GM18873 (cell line): ENCODE measurements around the gene PLVAP.

Source experiments
- ATAC-seq: cut with Tn5 transposase; IDR thresholded peaks from one replicate; pipeline ENCODE4 v1.9.1; 2021; ENCODE audit warnings: mild to moderate bottlenecking, moderate library complexity, moderate number of reproducible peaks; ENCODE audit not compliant: unreplicated experiment, low FRiP score

Gene PLVAP, protein sequence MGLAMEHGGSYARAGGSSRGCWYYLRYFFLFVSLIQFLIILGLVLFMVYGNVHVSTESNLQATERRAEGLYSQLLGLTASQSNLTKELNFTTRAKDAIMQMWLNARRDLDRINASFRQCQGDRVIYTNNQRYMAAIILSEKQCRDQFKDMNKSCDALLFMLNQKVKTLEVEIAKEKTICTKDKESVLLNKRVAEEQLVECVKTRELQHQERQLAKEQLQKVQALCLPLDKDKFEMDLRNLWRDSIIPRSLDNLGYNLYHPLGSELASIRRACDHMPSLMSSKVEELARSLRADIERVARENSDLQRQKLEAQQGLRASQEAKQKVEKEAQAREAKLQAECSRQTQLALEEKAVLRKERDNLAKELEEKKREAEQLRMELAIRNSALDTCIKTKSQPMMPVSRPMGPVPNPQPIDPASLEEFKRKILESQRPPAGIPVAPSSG

DNA sequence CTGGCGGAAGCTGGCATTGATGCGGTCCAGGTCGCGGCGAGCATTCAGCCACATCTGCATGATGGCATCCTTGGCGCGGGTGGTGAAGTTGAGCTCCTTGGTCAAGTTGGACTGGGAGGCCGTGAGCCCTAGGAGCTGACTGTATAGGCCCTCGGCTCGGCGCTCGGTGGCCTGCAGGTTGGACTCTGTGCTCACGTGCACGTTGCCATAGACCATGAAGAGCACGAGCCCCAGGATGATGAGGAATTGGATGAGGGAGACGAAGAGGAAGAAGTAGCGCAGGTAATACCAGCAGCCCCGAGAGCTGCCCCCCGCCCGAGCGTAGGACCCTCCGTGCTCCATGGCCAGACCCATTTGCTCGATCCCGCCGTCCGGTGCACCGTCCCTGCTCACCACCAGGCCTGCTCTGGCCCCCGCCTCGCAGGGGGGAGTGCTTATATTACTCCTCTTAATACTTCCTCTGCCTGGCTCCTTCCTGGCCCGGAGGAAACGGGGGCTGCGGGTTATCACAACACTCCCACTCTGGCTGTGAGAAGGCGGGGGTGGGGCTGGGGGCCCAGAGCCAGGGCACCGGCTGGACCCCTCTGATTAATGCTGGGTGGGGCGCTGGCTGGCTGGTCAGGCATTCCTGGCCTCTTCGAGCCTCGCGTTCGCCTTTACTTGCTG lies at the start of gene PLVAP:
PLVAP (minus strand) TSS at position 408 of the 666 bp plus-strand sequence; CDS start at position 354, 54 bp downstream.
- no peak for ATAC-seq

DNA sequence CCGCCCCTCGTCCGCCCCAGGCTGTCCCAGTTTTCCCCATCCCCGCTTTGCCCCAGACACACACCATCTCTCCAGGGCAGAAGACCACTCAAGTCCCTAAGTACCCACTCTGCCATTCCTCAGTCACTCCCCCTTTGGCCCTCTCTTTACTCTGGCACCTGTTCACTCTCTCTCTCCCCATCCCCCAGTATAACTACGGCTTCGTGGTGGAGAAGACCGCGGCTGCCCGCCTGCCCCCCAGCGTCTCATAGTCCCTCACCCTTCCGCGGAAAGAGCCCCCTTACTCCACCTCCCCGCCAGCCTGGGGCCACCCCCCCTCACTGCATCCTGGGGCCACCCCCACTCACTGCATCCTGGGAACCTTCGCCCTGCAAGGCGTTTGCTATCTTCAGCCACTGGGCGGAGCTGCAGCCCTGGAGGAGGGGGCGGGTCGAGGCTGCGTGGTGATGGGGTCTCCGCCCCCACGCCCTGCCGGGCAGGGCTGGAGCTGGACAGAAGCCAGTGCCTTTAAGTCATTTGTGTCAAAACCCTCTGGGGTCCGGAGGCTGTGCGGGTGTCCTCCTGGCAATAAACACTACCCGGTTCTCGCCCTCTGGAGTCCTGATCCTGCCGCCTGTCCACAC lies 47.7 kb upstream of the PLVAP start:
- no peak for ATAC-seq

DNA sequence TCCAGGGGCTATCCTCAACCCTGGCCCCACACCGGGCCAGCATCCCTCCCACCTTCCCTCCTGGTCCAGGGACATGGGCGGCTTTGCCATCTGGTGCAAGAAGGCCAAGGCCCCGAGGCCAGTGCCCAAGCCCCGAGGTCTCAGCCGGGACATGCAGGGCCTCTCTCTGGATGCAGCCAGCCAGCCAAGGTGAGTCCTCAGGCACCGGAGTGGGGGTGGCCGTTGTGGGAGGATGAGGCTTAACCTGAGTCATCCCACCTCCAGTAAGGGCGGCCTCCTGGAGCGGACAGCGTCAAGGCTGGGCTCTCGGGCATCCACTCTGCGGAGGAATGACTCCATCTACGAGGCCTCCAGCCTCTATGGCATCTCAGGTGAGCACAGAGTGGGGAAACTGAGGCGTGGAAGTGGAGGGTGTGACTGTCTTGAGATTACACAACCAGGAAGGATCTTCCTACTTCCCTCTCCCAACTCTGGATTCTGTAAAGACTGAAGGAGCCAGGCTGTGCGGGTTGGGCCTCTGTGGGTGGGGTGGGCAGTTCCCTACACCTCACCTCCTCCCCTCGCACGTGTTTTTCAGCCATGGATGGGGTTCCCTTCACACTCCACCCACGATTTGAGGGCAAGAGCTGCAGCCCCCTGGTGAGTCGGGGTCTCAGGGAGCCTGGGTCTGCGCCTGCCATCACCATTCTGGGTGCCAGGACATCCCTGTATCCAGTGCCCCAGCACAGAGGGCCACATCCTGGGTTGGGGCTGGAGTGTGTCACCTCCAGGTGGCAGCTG lies 46.5 kb upstream of the PLVAP start:
- no peak for ATAC-seq

DNA sequence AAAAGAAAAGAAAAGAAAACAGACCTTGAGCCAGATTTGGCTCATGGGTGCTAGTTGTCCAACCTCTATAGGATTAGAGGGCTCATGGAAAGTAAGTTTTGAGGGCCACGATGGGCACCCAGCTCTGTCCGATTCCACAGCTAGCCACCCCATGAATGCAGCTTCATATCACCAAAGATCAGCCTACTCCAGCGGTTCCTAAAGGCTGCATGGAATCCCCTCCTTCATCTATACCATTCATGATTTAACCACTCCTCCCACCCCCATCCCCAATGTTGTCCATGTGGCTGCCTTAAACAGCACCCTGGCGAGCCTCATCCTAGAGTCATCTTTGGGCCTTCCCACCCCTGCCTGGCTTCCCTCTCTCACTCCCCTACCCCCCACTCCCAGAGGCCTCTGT lies 44.8 kb upstream of the PLVAP start:
- ATAC-seq, result no peak

DNA sequence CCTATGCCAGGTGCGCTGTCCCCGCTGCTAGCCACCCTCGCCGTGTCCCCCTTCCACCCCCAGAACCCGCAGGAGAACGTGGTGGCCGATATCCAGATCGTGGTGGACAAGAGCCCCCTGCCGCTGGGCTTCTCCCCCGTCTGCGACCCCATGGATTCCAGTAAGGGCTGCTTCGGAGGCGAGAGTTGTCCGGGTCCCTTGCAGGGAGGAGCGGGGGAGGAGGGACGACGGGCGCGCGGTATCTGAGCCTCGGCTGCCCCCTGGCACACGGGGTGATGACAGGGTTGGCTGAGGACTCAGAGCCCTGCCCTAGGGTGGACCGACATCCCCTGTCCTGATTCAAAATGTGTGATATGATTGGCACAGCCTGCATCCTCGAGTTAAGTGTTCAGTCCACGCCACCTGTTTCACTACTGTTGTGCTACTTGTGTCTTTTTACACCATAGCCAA lies 43.4 kb upstream of the PLVAP start:
- no peak for ATAC-seq

DNA sequence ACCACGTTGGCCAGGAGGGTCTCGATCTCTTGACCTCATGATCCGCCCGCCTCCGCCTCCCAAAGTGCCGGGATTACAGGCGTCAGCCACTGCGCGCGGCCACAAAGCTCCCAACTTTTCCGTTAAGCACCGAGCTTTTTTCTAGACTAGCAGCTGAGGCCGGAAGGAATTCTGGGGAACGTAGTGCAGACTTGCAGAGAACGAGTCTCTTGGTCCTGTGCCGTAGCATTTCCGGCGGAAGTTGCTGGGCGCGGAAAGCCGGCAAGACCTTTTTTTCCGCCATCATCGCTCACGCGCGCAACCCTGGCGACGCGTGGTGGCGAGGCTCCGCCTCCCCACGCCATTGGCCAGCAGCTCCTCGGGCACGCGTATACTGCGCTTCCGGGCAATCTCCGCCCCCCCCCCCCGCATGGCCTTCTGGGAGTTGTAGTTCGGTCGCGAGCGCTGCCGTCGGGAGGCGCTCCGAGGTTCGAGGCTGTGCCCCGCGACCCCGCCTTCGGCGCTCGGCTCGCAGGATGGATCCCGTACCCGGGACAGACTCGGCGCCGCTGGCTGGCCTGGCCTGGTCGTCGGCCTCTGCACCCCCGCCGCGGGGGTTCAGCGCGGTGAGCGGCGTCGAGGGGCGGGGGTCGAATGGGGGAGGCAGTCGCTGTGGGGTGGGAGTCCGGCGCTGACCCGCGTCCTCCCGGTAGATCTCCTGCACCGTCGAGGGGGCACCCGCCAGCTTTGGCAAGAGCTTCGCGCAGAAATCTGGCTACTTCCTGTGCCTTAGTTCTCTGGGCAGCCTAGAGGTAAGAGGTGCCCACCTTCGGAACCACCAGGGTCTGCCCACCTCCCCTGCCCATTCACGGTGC lies 42.7 kb upstream of the PLVAP start, which contains the start of gene MVB12A:
MVB12A (plus strand) TSS at position 427 of the 854 bp plus-strand sequence; CDS start at position 516, 89 bp downstream.
- ATAC-seq, result peak; percentile 67

DNA sequence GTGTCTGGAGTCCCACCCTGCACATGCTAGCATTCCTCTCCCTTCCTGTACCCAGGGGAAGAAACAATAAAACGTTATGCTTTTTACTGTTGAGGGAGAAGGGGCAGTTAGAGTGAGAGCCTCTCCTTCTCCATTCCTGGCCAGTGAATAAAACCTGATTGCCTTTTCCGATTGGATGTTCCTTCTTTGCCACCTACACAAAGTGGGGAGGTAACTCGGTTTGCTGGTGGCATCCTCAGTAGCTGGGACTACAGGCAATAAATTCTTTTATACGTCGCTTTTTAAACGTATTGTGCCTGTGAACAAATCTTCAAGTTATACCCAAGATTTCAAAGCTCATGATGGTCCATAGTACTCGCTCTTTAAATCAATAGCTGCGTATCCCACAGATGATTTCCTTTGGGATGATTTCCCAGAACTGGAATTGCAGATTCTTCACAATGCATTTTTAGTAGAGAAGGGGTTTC lies 42.0 kb upstream of the PLVAP start:
- peak; percentile 14 for ATAC-seq

DNA sequence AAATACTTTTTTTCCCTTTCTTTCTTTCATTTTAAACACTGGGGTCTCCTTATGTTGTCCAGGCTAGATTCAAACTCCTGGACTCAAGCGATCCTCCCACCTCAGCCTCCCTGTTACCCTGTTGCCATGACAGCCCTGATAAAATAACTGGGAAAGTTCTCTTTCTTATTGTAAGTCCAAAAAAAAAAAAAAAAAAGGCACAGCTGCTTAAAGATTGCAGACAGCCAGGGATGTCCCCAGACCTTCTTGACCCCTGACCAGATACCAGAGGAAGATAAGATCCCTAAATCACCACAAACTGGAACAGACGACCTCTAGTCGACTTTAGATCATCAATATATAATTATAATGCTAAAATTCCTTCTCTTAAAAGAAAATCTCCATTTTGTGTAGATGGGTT lies 41.6 kb upstream of the PLVAP start:
- no peak for ATAC-seq

DNA sequence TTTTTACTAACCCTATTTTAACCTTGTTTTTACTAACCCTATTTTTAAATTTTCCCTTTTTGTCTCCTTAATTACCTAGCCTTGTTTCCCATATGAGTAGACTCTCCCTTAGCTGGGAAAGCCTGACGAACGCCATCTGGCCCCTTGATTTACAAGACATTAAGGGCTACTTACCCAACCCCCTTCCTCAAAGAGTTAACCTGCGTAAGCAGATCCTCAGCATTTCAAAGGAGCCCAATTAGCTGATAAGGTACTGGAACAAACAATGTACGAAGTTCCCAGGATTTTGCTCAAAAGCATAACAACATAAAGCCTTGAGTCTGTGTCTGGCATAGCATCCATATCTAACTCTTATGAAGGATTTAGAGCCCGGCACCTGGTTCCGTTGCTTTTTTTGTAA lies 38.0 kb upstream of the PLVAP start:
- ATAC-seq, result no peak

DNA sequence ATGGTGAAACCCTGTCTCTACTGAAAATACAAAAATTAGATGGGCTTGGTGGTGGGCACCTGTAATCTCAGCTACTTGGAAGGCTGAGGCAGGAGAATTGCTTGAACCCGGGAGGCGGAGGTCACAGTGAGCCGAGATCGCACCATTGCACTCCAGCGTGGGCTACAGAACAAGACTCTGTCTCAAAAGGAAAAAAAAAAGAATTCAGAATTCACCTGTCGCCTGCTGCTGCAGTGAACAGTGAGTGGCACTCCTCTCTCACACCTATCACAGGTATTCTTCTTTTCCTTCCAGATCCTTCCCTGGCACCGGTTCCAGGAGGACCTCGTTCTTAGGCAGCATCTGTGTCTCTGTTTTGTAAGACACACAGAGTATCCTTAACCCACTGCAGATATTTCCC lies 37.0 kb upstream of the PLVAP start:
- ATAC-seq, result no peak

DNA sequence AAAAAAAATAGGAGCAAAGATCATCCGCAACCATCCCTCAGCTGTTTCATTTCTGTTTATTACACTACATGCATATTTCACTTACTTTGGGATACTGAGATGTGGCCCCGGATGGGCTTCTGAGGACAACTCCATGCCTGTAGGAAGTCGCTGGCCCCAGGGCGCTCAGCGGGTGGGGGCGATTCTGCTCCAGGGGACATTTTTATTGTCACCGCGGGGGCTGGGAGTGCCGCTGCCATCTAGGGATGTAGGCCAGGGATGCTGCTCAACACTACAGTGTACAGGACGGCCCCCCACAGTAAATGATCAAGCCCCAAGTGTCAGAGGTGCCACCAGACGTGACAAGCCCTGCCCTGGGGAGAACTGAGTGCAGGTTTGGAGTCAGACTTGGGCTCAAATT lies 34.7 kb upstream of the PLVAP start:
- no peak for ATAC-seq

DNA sequence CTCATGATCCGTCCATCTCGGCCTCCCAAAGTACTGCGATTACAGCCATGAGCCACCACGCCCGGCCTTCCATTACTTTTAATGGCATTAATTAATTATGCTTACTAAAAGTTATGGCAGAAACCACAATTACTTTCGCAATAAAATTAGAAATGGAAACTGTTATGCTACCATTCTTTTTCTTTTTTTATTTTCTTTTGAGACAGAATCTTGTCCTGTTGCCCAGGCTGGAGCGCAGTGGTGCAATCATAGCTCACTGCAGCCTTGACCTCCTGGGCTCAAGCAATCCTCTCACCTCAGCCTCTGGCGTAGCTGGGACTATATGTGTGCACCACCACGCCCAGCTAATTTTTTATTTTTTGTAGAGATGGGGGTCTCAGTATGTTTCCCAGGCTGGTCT lies 32.8 kb upstream of the PLVAP start:
- no peak for ATAC-seq

DNA sequence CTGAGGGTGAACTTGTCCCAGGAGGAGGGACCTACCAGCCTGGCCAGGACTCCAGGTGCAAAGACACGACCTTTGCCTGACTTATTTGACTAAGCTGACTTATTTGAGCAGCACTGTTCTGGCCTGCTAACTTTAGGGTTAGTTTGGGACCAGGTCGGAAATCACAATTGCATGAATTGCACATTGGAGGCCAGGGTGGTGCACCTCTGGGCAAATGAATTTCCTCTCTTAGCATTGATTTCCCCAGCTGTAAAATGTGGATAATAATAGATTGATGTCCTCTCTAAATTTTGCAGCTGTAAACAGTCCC lies 29.7 kb upstream of the PLVAP start:
- ATAC-seq, result no peak

DNA sequence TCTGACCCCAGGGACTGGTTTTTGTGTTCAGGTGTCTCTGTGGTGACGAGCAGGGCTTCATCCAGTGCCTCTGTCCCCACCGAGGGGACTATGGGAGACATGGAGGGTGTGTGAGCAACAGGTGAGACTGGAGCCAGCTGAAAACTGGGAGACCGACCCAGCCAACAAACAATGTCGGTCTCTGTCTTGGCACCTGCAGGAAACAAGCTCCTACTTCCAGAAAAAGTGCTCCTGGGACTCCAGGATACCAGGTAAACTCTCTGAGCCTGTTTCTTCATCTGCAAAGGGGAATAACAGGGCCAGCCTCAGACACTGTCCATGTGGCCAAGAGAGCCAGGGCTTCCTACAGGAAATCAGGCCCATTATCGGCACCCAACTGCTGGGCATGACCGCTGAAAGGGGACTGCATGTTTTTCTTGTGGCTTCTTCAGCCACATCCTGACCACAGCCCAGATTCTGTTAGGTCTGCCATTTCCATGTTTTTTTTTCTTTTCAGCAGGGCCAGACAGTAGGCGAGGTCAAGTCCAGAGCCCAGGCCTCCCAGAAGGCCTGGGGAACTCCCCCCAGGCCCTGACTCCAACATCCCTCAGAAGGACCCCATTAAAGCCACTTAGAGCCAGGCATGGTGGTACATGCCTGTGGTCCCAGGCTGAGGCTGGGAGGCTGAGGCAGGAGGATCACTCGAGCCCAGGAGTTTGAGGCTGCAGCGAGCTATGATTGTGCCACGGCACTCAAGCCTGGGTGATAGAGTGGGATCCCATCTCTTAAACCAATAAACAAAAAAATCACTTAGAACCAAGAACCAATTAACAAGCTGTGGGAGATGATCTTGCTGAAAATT lies 29.1 kb upstream of the PLVAP start:
- ATAC-seq, result peak; percentile 25

DNA sequence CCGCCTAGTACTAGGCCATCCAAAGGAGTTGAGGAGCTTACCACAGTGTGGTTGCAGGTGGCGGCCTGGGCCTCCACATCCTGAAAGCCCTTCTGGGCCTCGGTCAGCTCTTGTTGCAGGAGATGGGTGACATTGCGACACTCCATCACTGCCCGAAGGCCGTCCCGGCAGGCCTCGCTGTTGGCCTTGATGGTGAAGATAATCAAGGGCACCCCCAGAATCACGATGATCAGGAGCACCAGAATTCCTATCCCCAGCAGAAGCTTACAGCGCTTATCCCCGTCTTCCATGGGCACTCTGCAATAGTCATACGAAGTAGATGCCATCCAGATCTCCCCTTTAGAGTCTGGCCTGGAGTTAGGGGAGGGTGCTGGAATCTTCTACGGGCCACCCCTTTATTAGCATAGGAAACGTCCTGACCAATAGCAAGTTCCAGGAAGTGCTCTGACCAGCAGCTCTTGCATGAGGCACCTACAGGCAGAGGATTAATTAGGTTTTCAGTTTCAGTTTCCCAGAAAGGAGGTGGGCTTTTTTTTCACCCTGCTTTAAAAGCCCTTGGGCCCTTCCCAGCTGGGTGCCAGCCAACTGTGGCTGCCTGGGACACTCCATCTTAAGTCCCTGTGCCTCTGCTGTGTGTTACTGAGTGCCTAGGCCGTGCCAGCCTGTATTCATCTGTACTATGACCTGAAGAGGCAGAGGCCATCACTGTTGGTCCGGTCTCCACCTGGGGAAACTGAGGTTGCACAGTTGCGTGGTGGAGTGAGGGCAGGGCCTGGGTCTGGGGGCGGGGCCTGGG lies 28.3 kb upstream of the PLVAP start, which contains the start of gene BST2:
BST2 (minus strand) TSS at position 381 of the 796 bp plus-strand sequence; CDS start at position 326, 55 bp downstream.
- ATAC-seq, result peak; percentile 73

DNA sequence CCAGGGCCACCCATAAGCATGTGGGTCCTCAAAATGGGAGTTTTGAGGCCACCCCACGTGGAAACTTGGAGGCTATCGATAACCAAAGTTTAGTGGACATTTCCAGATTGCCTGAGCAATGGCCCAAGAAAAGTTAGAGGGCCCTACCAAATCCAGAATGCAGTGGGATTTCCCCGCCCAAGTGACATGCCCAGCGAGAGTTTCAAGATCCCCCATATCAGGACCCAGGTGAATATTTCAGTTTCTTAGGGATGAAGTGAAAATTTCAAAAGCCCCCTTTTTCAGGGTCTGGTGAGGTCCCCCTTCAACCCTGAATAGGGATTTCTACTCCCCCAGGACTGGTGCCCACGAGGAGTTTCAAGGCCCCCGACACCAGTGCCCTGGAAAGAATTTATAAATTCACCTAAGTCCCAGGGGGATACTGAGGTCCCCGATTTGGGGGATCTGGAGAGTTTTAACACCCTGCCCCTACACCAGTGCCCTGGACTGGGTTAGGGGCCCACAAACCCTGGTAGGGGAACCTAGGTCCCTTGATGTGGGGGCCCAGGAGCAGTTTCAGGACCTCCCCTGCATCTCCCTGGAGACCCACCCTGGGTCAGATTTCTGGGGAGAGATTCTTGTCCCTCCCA lies 27.6 kb upstream of the PLVAP start:
- ATAC-seq, result no peak

DNA sequence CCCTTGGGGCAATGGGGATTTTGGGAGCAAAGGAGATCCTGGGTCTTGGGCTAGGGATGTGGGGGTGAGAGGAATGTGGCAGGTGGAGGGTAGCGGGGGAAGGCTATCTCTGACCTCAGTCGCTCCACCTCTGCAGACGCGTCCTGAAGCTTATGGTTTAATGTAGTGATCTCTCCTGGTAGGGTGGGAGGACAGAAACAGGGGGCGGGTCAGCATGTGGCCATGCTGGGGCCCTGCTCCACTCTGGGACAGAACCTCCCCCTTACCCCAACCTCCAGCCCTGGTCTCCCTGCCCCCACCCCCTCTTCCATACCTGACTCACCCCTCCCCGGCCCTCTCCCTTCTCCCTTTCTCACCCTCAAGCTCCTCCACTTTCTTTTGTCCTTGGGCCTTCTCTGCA lies 26.9 kb upstream of the PLVAP start:
- ATAC-seq, result no peak
